ENCODE data around the gene PRSS21. TPM values are rescaled to one million over a fixed set of nuclear protein-coding genes. Genes with fewer than 3 reads are reported as not detected.

Gene PRSS21
- total and polyA plus RNA-seq, 2 experiments from 2014 or later = not detected

- Histone ChIP-seq H2AFZ (no peak overlapping the region), H3K9me2 (ENCODE audit: insufficient read depth) (no peaks in the 10 kb centered on the region), H3K9ac (no peak overlapping the region), H3F3A (ENCODE audit: insufficient read depth) (no peaks in the 10 kb centered on the region), H3K36me3 (ENCODE audit: low read depth) (no peaks in the 10 kb centered on the region), H3K4me3 (no peak overlapping the region), H3K4me1 (ENCODE audit: insufficient read depth) (no peaks in the 10 kb centered on the region), H3K79me2 (ENCODE audit: insufficient read depth) (no peaks in the 10 kb centered on the region), H3K27ac (no peak overlapping the region), H3K4me2 (ENCODE audit: unreplicated experiment) (no peak overlapping the region), H4K20me1 (ENCODE audit: insufficient read depth) (no peaks in the 10 kb centered on the region), H3K27me3 (replicated peaks; ENCODE audit: insufficient read depth) (peaks cover 73% of the 10 kb centered on the region), H3K9me3 (ENCODE audit: low read depth) (no peaks in the 10 kb centered on the region)
- WGBS, 2 experiments (ENCODE audit: low coverage in 1 of 2, low lambda C conversion rate in 2 of 2, missing lambda C conversion rate in 2 of 2) = 21 to 24% methylated on average over 7 of the region's 7 CpGs
- in situ Hi-C loops (cut with MboI) = no loop called here
- no peak for DNase-seq
- TF ChIP-seq EZH2 (IDR thresholded peaks at IDR 0.05; ENCODE audit: insufficient read depth, poor library complexity, severe bottlenecking) (no peak), EZH2phosphoT487 (IDR thresholded peaks at IDR 0.05; ENCODE audit: insufficient read depth, low read depth) (no peak)
Observed at GRCh38 chr16:2787961-2788360, 29.1 kb upstream of the PRSS21 start.

- no peaks in the 10 kb centered on the region for H3F3A ChIP-seq (ENCODE audit: insufficient read depth)
- H3K9me3 ChIP-seq (ENCODE audit: low read depth) = no peaks in the 10 kb centered on the region
- H3K9ac ChIP-seq = no peak overlapping the region
- WGBS, 2 experiments (ENCODE audit: low coverage in 1 of 2, low lambda C conversion rate in 2 of 2, missing lambda C conversion rate in 2 of 2) = 68 to 76% methylated on average over 5 of the region's 5 CpGs
- TF ChIP-seq EZH2 (IDR thresholded peaks at IDR 0.05; ENCODE audit: insufficient read depth, poor library complexity, severe bottlenecking) (no peak), EZH2phosphoT487 (IDR thresholded peaks at IDR 0.05; ENCODE audit: insufficient read depth, low read depth) (no peak)
- in situ Hi-C loops (cut with MboI) = no loop called here
- no peaks in the 10 kb centered on the region for H3K9me2 ChIP-seq (ENCODE audit: insufficient read depth)
- H4K20me1 ChIP-seq (ENCODE audit: insufficient read depth) = no peaks in the 10 kb centered on the region
- no peaks in the 10 kb centered on the region for H3K4me1 ChIP-seq (ENCODE audit: insufficient read depth)
- H3K4me3 ChIP-seq = no peak overlapping the region
- H2AFZ ChIP-seq = no peak overlapping the region
- H3K27ac ChIP-seq = no peak overlapping the region
- H3K79me2 ChIP-seq (ENCODE audit: insufficient read depth) = no peaks in the 10 kb centered on the region
- H3K4me2 ChIP-seq (ENCODE audit: unreplicated experiment) = no peak overlapping the region
- no peak for DNase-seq
- H3K36me3 ChIP-seq (ENCODE audit: low read depth) = no peaks in the 10 kb centered on the region
- H3K27me3 ChIP-seq (replicated peaks; ENCODE audit: insufficient read depth) = peaks cover 72% of the 10 kb centered on the region
Observed at GRCh38 chr16:2790631-2791030, 26.4 kb upstream of the PRSS21 start.

- H3K36me3 ChIP-seq (ENCODE audit: low read depth) = no peaks in the 10 kb centered on the region
- H4K20me1 ChIP-seq (ENCODE audit: insufficient read depth) = no peaks in the 10 kb centered on the region
- no peak overlapping the region for H3K4me2 ChIP-seq (ENCODE audit: unreplicated experiment)
- no peaks in the 10 kb centered on the region for H3K4me1 ChIP-seq (ENCODE audit: insufficient read depth)
- no peak overlapping the region for H2AFZ ChIP-seq
- no peaks in the 10 kb centered on the region for H3F3A ChIP-seq (ENCODE audit: insufficient read depth)
- 36 to 43% methylated on average over 8 of the region's 8 CpGs for WGBS, 2 experiments (ENCODE audit: low coverage in 1 of 2, low lambda C conversion rate in 2 of 2, missing lambda C conversion rate in 2 of 2)
- no peak overlapping the region for H3K4me3 ChIP-seq
- peaks cover 72% of the 10 kb centered on the region for H3K27me3 ChIP-seq (replicated peaks; ENCODE audit: insufficient read depth)
- H3K79me2 ChIP-seq (ENCODE audit: insufficient read depth) = no peaks in the 10 kb centered on the region
- H3K9me2 ChIP-seq (ENCODE audit: insufficient read depth) = no peaks in the 10 kb centered on the region
- H3K27ac ChIP-seq = no peak overlapping the region
- H3K9me3 ChIP-seq (ENCODE audit: low read depth) = no peaks in the 10 kb centered on the region
- in situ Hi-C loops (cut with MboI) = no loop called here
- no peak for DNase-seq
- H3K9ac ChIP-seq = no peak overlapping the region
- TF ChIP-seq EZH2phosphoT487 (IDR thresholded peaks at IDR 0.05; ENCODE audit: insufficient read depth, low read depth) (no peak), EZH2 (IDR thresholded peaks at IDR 0.05; ENCODE audit: insufficient read depth, poor library complexity, severe bottlenecking) (no peak)
Observed at GRCh38 chr16:2791174-2791573, 25.9 kb upstream of the PRSS21 start.

GRCh38 chr16:2792940-2793339 lies 24.1 kb upstream of the PRSS21 start:
- Histone ChIP-seq H3K4me2 (ENCODE audit: unreplicated experiment) (no peak overlapping the region), H3K9me3 (ENCODE audit: low read depth) (no peaks in the 10 kb centered on the region), H3K79me2 (ENCODE audit: insufficient read depth) (no peaks in the 10 kb centered on the region), H3K36me3 (ENCODE audit: low read depth) (no peaks in the 10 kb centered on the region), H4K20me1 (ENCODE audit: insufficient read depth) (no peaks in the 10 kb centered on the region), H3F3A (ENCODE audit: insufficient read depth) (no peaks in the 10 kb centered on the region), H3K27ac (no peak overlapping the region), H2AFZ (no peak overlapping the region), H3K9ac (no peak overlapping the region), H3K9me2 (ENCODE audit: insufficient read depth) (no peaks in the 10 kb centered on the region), H3K4me1 (ENCODE audit: insufficient read depth) (no peaks in the 10 kb centered on the region), H3K4me3 (no peak overlapping the region), H3K27me3 (replicated peaks; ENCODE audit: insufficient read depth) (peaks cover 69% of the 10 kb centered on the region)
- no peak for TF ChIP-seq EZH2 (IDR thresholded peaks at IDR 0.05; ENCODE audit: insufficient read depth, poor library complexity, severe bottlenecking)
- no peak for TF ChIP-seq EZH2phosphoT487 (IDR thresholded peaks at IDR 0.05; ENCODE audit: insufficient read depth, low read depth)
- in situ Hi-C loops (cut with MboI) = no loop called here
- WGBS, 2 experiments (ENCODE audit: low coverage in 1 of 2, low lambda C conversion rate in 2 of 2, missing lambda C conversion rate in 2 of 2) = 60 to 62% methylated on average over 10 of the region's 10 CpGs
- no peak for DNase-seq
